ENCODE data around the gene ANKRD24. TPM values are rescaled to one million over a fixed set of nuclear protein-coding genes. Genes with fewer than 3 reads are reported as not detected.

Gene ANKRD24
- total RNA-seq, 1 experiment from 2014 or later: 1.2 TPM

- CTCF ChIA-PET: interaction anchor here (0.5 to 2.9 kb wide), 26 partner anchors 10 to 288 kb away, joined by 3 to 33 read pairs (median 4); partner anchors contain the start of genes FSD1 and MPND
- Mint-ChIP-seq H3K27ac (ENCODE audit: low read depth, unreplicated experiment) (no peak overlapping the region), H3K9me3 (ENCODE audit: unreplicated experiment) (no peaks in the 10 kb centered on the region), H3K27me3 (ENCODE audit: insufficient read depth, unreplicated experiment) (no peaks in the 10 kb centered on the region), H3K4me3 (ENCODE audit: unreplicated experiment) (no peak overlapping the region), H3K4me1 (ENCODE audit: insufficient read depth, unreplicated experiment) (peaks cover 5% of the 10 kb centered on the region), H3K36me3 (ENCODE audit: insufficient read depth, unreplicated experiment) (peaks cover 65% of the 10 kb centered on the region)
- peak; percentile 87 for TF ChIP-seq CTCF (IDR thresholded peaks at IDR 0.05; ENCODE audit: unreplicated experiment)
- no TSS peak for BruUV-seq (replicated peaks)
- DNase-seq (ENCODE audit: unreplicated experiment): peak; percentile 77
- POLR2A ChIA-PET: interaction anchor here (0.8 to 1.4 kb wide), 4 partner anchors 71 to 93 kb away, joined by 3 to 5 read pairs (median 4); partner anchors contain the start of gene STAP2
- intact Hi-C loops (cut with micrococcal nuclease): loop anchor here (1.0 kb wide), 1 partner anchor 85 kb away; no protein-coding TSS in a partner anchor
Measured at GRCh38 chr19:4267101-4267900, 84.8 kb downstream of the ANKRD24 start.

- intact Hi-C loops (cut with micrococcal nuclease): loop anchor here (1.0 kb wide), 1 partner anchor 84 kb away; no protein-coding TSS in a partner anchor
- TF ChIP-seq CTCF (IDR thresholded peaks at IDR 0.05; ENCODE audit: unreplicated experiment): no peak
- H3K4me3 Mint-ChIP-seq (ENCODE audit: unreplicated experiment): no peak overlapping the region
- H3K27ac Mint-ChIP-seq (ENCODE audit: low read depth, unreplicated experiment): no peak overlapping the region
- POLR2A ChIA-PET: interaction anchor here (0.8 to 1.4 kb wide), 3 partner anchors 70 to 84 kb away, joined by 3 to 5 read pairs (median 4); partner anchors contain the start of gene STAP2
- CTCF ChIA-PET: interaction anchor here (0.5 to 2.9 kb wide), 19 partner anchors 12 to 295 kb away, joined by 3 to 33 read pairs (median 4); partner anchors contain the start of gene MPND
- H3K36me3 Mint-ChIP-seq (ENCODE audit: insufficient read depth, unreplicated experiment): peaks cover 59% of the 10 kb centered on the region
- no peaks in the 10 kb centered on the region for H3K27me3 Mint-ChIP-seq (ENCODE audit: insufficient read depth, unreplicated experiment)
- no peaks in the 10 kb centered on the region for H3K9me3 Mint-ChIP-seq (ENCODE audit: unreplicated experiment)
- DNase-seq (ENCODE audit: unreplicated experiment): no peak
- BruUV-seq (replicated peaks): no TSS peak
- peaks cover 5% of the 10 kb centered on the region for H3K4me1 Mint-ChIP-seq (ENCODE audit: insufficient read depth, unreplicated experiment)
Measured at GRCh38 chr19:4267901-4268815, 85.7 kb downstream of the ANKRD24 start.

GRCh38 chr19:4268816-4269430, 86.4 kb downstream of the ANKRD24 start:
- H3K27me3 Mint-ChIP-seq (ENCODE audit: insufficient read depth, unreplicated experiment): no peaks in the 10 kb centered on the region
- H3K27ac Mint-ChIP-seq (ENCODE audit: low read depth, unreplicated experiment): no peak overlapping the region
- no peak for DNase-seq (ENCODE audit: unreplicated experiment)
- intact Hi-C loops (cut with micrococcal nuclease): no loop called here
- no peak for TF ChIP-seq CTCF (IDR thresholded peaks at IDR 0.05; ENCODE audit: unreplicated experiment)
- no peak overlapping the region for H3K4me3 Mint-ChIP-seq (ENCODE audit: unreplicated experiment)
- H3K36me3 Mint-ChIP-seq (ENCODE audit: insufficient read depth, unreplicated experiment): peaks cover 51% of the 10 kb centered on the region
- ChIA-PET CTCF (interaction anchor here (0.5 to 2.9 kb wide), 7 partner anchors 26 to 296 kb away, joined by 4 to 33 read pairs (median 4); no protein-coding TSS in a partner anchor), POLR2A (no interaction called here)
- H3K9me3 Mint-ChIP-seq (ENCODE audit: unreplicated experiment): no peaks in the 10 kb centered on the region
- BruUV-seq (replicated peaks): TSS peak; percentile 60
- peaks cover 5% of the 10 kb centered on the region for H3K4me1 Mint-ChIP-seq (ENCODE audit: insufficient read depth, unreplicated experiment)

Measured in MCF 10A (cell line).